ENCODE measurements around the gene MAP2.

MAP2 gene

GRCh38 chr2:209663656-209664055 lies 239.8 kb downstream of the MAP2 start:
- no peak for DNase-seq

GRCh38 chr2:209666296-209666695 lies 242.4 kb downstream of the MAP2 start:
- DNase-seq = no peak

- no peak for DNase-seq
Observed at GRCh38 chr2:209671020-209671680, 247.3 kb downstream of the MAP2 start.

- DNase-seq = no peak
Observed at GRCh38 chr2:209673811-209674210, 250.0 kb downstream of the MAP2 start.

- DNase-seq = no peak
Observed at GRCh38 chr2:209680596-209680995, 256.7 kb downstream of the MAP2 start.

- no peak for DNase-seq
Observed at GRCh38 chr2:209681201-209681735, 257.4 kb downstream of the MAP2 start.

- no peak for DNase-seq
Observed at GRCh38 chr2:209682646-209683045, 258.8 kb downstream of the MAP2 start.

- no peak for DNase-seq
Observed at GRCh38 chr2:209685340-209685739, 261.5 kb downstream of the MAP2 start.

GRCh38 chr2:209685963-209686362 lies 262.1 kb downstream of the MAP2 start:
- no peak for DNase-seq

- no peak for DNase-seq
Observed at GRCh38 chr2:209686448-209686847, 262.6 kb downstream of the MAP2 start.

- no peak for DNase-seq
Observed at GRCh38 chr2:209687323-209687969, 263.6 kb downstream of the MAP2 start.

GRCh38 chr2:209688385-209688784 lies 264.5 kb downstream of the MAP2 start:
- no peak for DNase-seq

- DNase-seq = no peak
Observed at GRCh38 chr2:209690029-209690754, 266.3 kb downstream of the MAP2 start.

GRCh38 chr2:209694748-209695147 lies 270.9 kb downstream of the MAP2 start:
- no peak for DNase-seq

- no peak for DNase-seq
Observed at GRCh38 chr2:209696836-209697711, 273.2 kb downstream of the MAP2 start.

- no peak for DNase-seq
Observed at GRCh38 chr2:209702775-209703174, 278.9 kb downstream of the MAP2 start.

- DNase-seq = no peak
Observed at GRCh38 chr2:209713219-209713618, 289.4 kb downstream of the MAP2 start.

- DNase-seq = no peak
Observed at GRCh38 chr2:209719034-209719433, 295.2 kb downstream of the MAP2 start.

- no peak for DNase-seq
Observed at GRCh38 chr2:209721497-209721896, 297.6 kb downstream of the MAP2 start.

- no peak for DNase-seq
Observed at GRCh38 chr2:209726311-209726710, 302.5 kb downstream of the MAP2 start.

GRCh38 chr2:209727077-209727476 lies 303.2 kb downstream of the MAP2 start:
- no peak for DNase-seq

- DNase-seq = no peak
Observed at GRCh38 chr2:209734805-209735204, 311.0 kb downstream of the MAP2 start.

- no peak for DNase-seq
Observed at GRCh38 chr2:209741953-209742352, 318.1 kb downstream of the MAP2 start.
